RWPE2 (cell line): Measurements from ENCODE around the gene NCS1.
"Not testable (repeated sequence)": the region's sequence is repeated elsewhere in the genome, so short reads cannot be mapped to it uniquely, and the experiment has no call there.

Experiments used
- ATAC-seq: fragments of 200-7000 bp; cut with Tn5 transposase; 3 replicates; pipeline ENCODE4 v1.9.1; 2021; ENCODE audit warnings: low read depth
- DNase-seq: peaks from one replicate; pipeline ENCODE4 v3.0.0-alpha.2; 2020; ENCODE audit warnings: low spot score
- H3K27ac ChIP-seq: fragments of 450-650 bp; 2 replicates; pipeline ENCODE4 v1.5.1; 2017; ENCODE audit warnings: mild to moderate bottlenecking; ENCODE audit not compliant: poor library complexity, severe bottlenecking
- H3K27me3 ChIP-seq: fragments of 250-450 bp; sonication (Bioruptor Pico); 2 replicates; pipeline ENCODE4 v1.5.1; 2021; ENCODE audit warnings: mild to moderate bottlenecking, moderate library complexity; ENCODE audit not compliant: insufficient read depth, poor library complexity, severe bottlenecking
- H3K36me3 ChIP-seq: fragments of 250-450 bp; sonication (Bioruptor Pico); 2 replicates; pipeline ENCODE4 v1.5.1; 2020; ENCODE audit warnings: low read depth, mild to moderate bottlenecking, moderate library complexity
- H3K4me1 ChIP-seq: fragments of 250-450 bp; sonication (Bioruptor Pico); 2 replicates; pipeline ENCODE4 v1.5.1; 2021; ENCODE audit warnings: mild to moderate bottlenecking, moderate library complexity; ENCODE audit not compliant: insufficient read depth, poor library complexity, severe bottlenecking
- H3K4me3 ChIP-seq: fragments of 250-450 bp; sonication (Bioruptor Pico); 2 replicates; pipeline ENCODE4 v1.5.1; 2021; ENCODE audit warnings: mild to moderate bottlenecking, moderate library complexity; ENCODE audit not compliant: severe bottlenecking
- H3K9me3 ChIP-seq: fragments of 250-450 bp; sonication (Bioruptor Pico); 2 replicates; pipeline ENCODE4 v1.5.1; 2021; ENCODE audit warnings: mild to moderate bottlenecking, moderate library complexity; ENCODE audit not compliant: severe bottlenecking
- CTCF ChIP-seq: fragments of 450-650 bp; IDR thresholded peaks from one replicate; pipeline ENCODE4 v1.5.1; 2017; ENCODE audit warnings: mild to moderate bottlenecking, moderate library complexity; ENCODE audit not compliant: poor library complexity, severe bottlenecking

The NCS1 gene

GRCh38 chr9:130255631-130256134, 83.5 kb downstream of the NCS1 start:
- peaks cover 3% of the 10 kb centered on the region for H3K27me3 ChIP-seq
- H3K4me3 ChIP-seq = no peak overlapping the region
- H3K9me3 ChIP-seq = no peaks in the 10 kb centered on the region
- H3K27ac ChIP-seq = no peak overlapping the region
- DNase-seq = no peak
- ATAC-seq = no peak
- H3K36me3 ChIP-seq = no peaks in the 10 kb centered on the region
- TF ChIP-seq CTCF = no peak
- H3K4me1 ChIP-seq = no peaks in the 10 kb centered on the region

- Histone ChIP-seq H3K27me3 (peaks cover 3% of the 10 kb centered on the region), H3K27ac (no peak overlapping the region), H3K9me3 (no peaks in the 10 kb centered on the region), H3K4me3 (no peak overlapping the region), H3K4me1 (no peaks in the 10 kb centered on the region), H3K36me3 (no peaks in the 10 kb centered on the region)
- DNase-seq (no peak), ATAC-seq (no peak)
- no peak for TF ChIP-seq CTCF
These were observed 84.4 kb downstream of the NCS1 start for GRCh38 chr9:130256644-130257043.

GRCh38 chr9:130258137-130258536, 85.9 kb downstream of the NCS1 start:
- H3K27me3 ChIP-seq, DNase-seq, H3K4me1 ChIP-seq, H3K9me3 ChIP-seq, H3K4me3 ChIP-seq, H3K27ac ChIP-seq, H3K36me3 ChIP-seq, ATAC-seq: not testable (repeated sequence)

GRCh38 chr9:130259044-130259443, 86.8 kb downstream of the NCS1 start:
- no peak for TF ChIP-seq CTCF
- Histone ChIP-seq H3K9me3 (no peaks in the 10 kb centered on the region), H3K36me3 (no peaks in the 10 kb centered on the region), H3K27ac (no peak overlapping the region), H3K27me3 (peaks cover 8% of the 10 kb centered on the region), H3K4me3 (no peak overlapping the region), H3K4me1 (no peaks in the 10 kb centered on the region)
- no peak for ATAC-seq
- no peak for DNase-seq

- no peaks in the 10 kb centered on the region for H3K36me3 ChIP-seq
- H3K9me3 ChIP-seq = no peaks in the 10 kb centered on the region
- ATAC-seq (no peak), DNase-seq (no peak)
- TF ChIP-seq CTCF = no peak
- no peak overlapping the region for H3K27ac ChIP-seq
- H3K27me3 ChIP-seq = peaks cover 28% of the 10 kb centered on the region
- H3K4me1 ChIP-seq = no peaks in the 10 kb centered on the region
- H3K4me3 ChIP-seq = no peak overlapping the region
These were observed 88.9 kb downstream of the NCS1 start for GRCh38 chr9:130260816-130261765.
